ENCODE data around the gene ATP6V0A1.
A peak's percentile ranks its signal among the peaks of the same experiment; 100 is the strongest.
"Not testable (repeated sequence)": the region's sequence is repeated elsewhere in the genome, so short reads cannot be mapped to it uniquely, and the experiment has no call there.

ATP6V0A1 gene

GRCh38 chr17:42476411-42476810 is 17.7 kb downstream of the ATP6V0A1 start:
- DNase-seq (ENCODE audit: low read depth in 2 of 2): no peak

- no peak for DNase-seq (ENCODE audit: low read depth in 2 of 2)
These were observed 18.5 kb downstream of the ATP6V0A1 start for GRCh38 chr17:42477173-42477572.

- DNase-seq (ENCODE audit: low read depth in 2 of 2): not testable (repeated sequence)
These were observed 19.1 kb downstream of the ATP6V0A1 start for GRCh38 chr17:42477824-42478223.

- peak; percentile 71 to 74 for DNase-seq (ENCODE audit: low read depth in 2 of 2)
These were observed 25.6 kb downstream of the ATP6V0A1 start for GRCh38 chr17:42484304-42484703.

GRCh38 chr17:42485680-42486079 is 27.0 kb downstream of the ATP6V0A1 start:
- no peak for DNase-seq (ENCODE audit: low read depth in 2 of 2)

- DNase-seq (ENCODE audit: low read depth in 2 of 2): no peak
These were observed 29.4 kb downstream of the ATP6V0A1 start for GRCh38 chr17:42488032-42488431.

- no peak for DNase-seq (ENCODE audit: low read depth in 2 of 2)
These were observed 34.6 kb downstream of the ATP6V0A1 start for GRCh38 chr17:42493319-42493718.

- no peak for DNase-seq (ENCODE audit: low read depth in 2 of 2)
These were observed 36.0 kb downstream of the ATP6V0A1 start for GRCh38 chr17:42494673-42495072.

- no peak for DNase-seq (ENCODE audit: low read depth in 2 of 2)
These were observed 40.1 kb downstream of the ATP6V0A1 start for GRCh38 chr17:42498828-42499227.

GRCh38 chr17:42502091-42502490 is 43.4 kb downstream of the ATP6V0A1 start:
- DNase-seq (ENCODE audit: low read depth in 2 of 2): no peak

- no peak for DNase-seq (ENCODE audit: low read depth in 2 of 2)
These were observed 44.2 kb downstream of the ATP6V0A1 start for GRCh38 chr17:42502926-42503325.

- DNase-seq (ENCODE audit: low read depth in 2 of 2): no peak
These were observed 49.0 kb downstream of the ATP6V0A1 start for GRCh38 chr17:42507671-42508070.

- no peak for DNase-seq (ENCODE audit: low read depth in 2 of 2)
These were observed 49.9 kb downstream of the ATP6V0A1 start for GRCh38 chr17:42508426-42509165.

GRCh38 chr17:42509409-42509808 is 50.7 kb downstream of the ATP6V0A1 start:
- DNase-seq (ENCODE audit: low read depth in 2 of 2): no peak

GRCh38 chr17:42509841-42510240 is 51.2 kb downstream of the ATP6V0A1 start:
- DNase-seq (ENCODE audit: low read depth in 2 of 2): no peak

GRCh38 chr17:42512246-42512645 is 53.6 kb downstream of the ATP6V0A1 start:
- DNase-seq (ENCODE audit: low read depth in 2 of 2): no peak

GRCh38 chr17:42512733-42513251 is 54.1 kb downstream of the ATP6V0A1 start:
- DNase-seq (ENCODE audit: low read depth in 2 of 2): no peak

- no peak for DNase-seq (ENCODE audit: low read depth in 2 of 2)
These were observed 55.0 kb downstream of the ATP6V0A1 start for GRCh38 chr17:42513686-42514085.

- no peak for DNase-seq (ENCODE audit: low read depth in 2 of 2)
These were observed 55.6 kb downstream of the ATP6V0A1 start for GRCh38 chr17:42514279-42514678.

GRCh38 chr17:42514867-42515266 is 56.2 kb downstream of the ATP6V0A1 start:
- DNase-seq (ENCODE audit: low read depth in 2 of 2): no peak

GRCh38 chr17:42517516-42517915 is 58.8 kb downstream of the ATP6V0A1 start:
- DNase-seq (ENCODE audit: low read depth in 2 of 2): peak; percentile 58 to 74

GRCh38 chr17:42518046-42518754 is 59.5 kb downstream of the ATP6V0A1 start:
- DNase-seq (ENCODE audit: low read depth in 2 of 2): no peak
